Colonic mucosa (tissue), 4 donors: ENCODE data around the gene HUNK. TPM values are rescaled to one million over a fixed set of nuclear protein-coding genes. Genes with fewer than 3 reads are reported as not detected.

Experiments used
- DNase-seq: peaks from one replicate; pipeline ENCODE4 v3.0.0-alpha.2; 2020
- H3K27ac ChIP-seq: fragments of 200-600 bp; one replicate; pipeline ENCODE4 v1.8.0; 2021
- H3K27me3 ChIP-seq: fragments of 200-600 bp; one replicate; pipeline ENCODE4 v1.8.0; 2021
- H3K36me3 ChIP-seq: fragments of 200-600 bp; one replicate; pipeline ENCODE4 v1.8.0; 2021
- H3K4me1 ChIP-seq: fragments of 200-600 bp; one replicate; pipeline ENCODE4 v1.8.0; 2021; ENCODE audit warnings: mild to moderate bottlenecking
- H3K4me3 ChIP-seq: fragments of 200-600 bp; one replicate; pipeline ENCODE4 v1.8.0; 2021
- H3K9ac ChIP-seq, 2 donors: one replicate each; pipeline ENCODE4 v1.7.0; 2013; ENCODE audit warnings: control low read depth in 2 of 2, low read depth in 2 of 2, low read length in 2 of 2
- H3K9me3 ChIP-seq: fragments of 200-600 bp; one replicate; pipeline ENCODE4 v1.8.0; 2021
- CTCF ChIP-seq: fragments of 200-600 bp; IDR thresholded peaks from one replicate; pipeline ENCODE4 v1.8.0; 2022; ENCODE audit warnings: antibody characterized with exemption, mild to moderate bottlenecking
- intact Hi-C: fragments of 100-400 bp; cut with DNase I; formaldehyde crosslinking; loops from one replicate; pipeline ENCODE4 v1.14.1; 2022
- total RNA-seq, 2 donors: library from RNA; stranded (reverse); fragmentation: NEBNext Ultra II Directional in 1 of 2; extraction: Animal tissue kit (Norgen Biotek cat#: 25700) in 1 of 2; gene quantifications; one replicate each; pipeline ENCODE4 v1.2.1, GENCODE V29; 2021
- donor health status: healthy.
- donor health status: DM: no; HTN: no; CAD: no.
- donor health status: DM: no; HTN: no; CAD: no.

HUNK gene
- total RNA-seq, 2 donors from 2014 or later: 7.2 to 13.0 TPM

GRCh38 chr21:31882711-31883110, 9.9 kb downstream of the HUNK start:
- Histone ChIP-seq H3K27ac (no peak overlapping the region), H3K4me1 (no peaks in the 10 kb centered on the region), H3K9ac (no peak overlapping the region), H3K27me3 (no peaks in the 10 kb centered on the region), H3K36me3 (no peaks in the 10 kb centered on the region), H3K9me3 (no peaks in the 10 kb centered on the region), H3K4me3 (no peak overlapping the region)
- TF ChIP-seq CTCF: no peak
- intact Hi-C loops: no loop called here
- DNase-seq: no peak

- H3K9me3 ChIP-seq: no peaks in the 10 kb centered on the region
- no peak for DNase-seq
- H3K27me3 ChIP-seq: no peaks in the 10 kb centered on the region
- H3K4me1 ChIP-seq: no peaks in the 10 kb centered on the region
- no peak overlapping the region for H3K9ac ChIP-seq
- no peaks in the 10 kb centered on the region for H3K36me3 ChIP-seq
- TF ChIP-seq CTCF: no peak
- H3K27ac ChIP-seq: no peak overlapping the region
- intact Hi-C loops: no loop called here
- H3K4me3 ChIP-seq: no peak overlapping the region
Measured at GRCh38 chr21:31885146-31885545, 12.3 kb downstream of the HUNK start.

- TF ChIP-seq CTCF: no peak
- no peaks in the 10 kb centered on the region for H3K4me1 ChIP-seq
- no peak for DNase-seq
- H3K9ac ChIP-seq: no peak overlapping the region
- no peak overlapping the region for H3K27ac ChIP-seq
- no peaks in the 10 kb centered on the region for H3K9me3 ChIP-seq
- intact Hi-C loops: no loop called here
- H3K4me3 ChIP-seq: no peak overlapping the region
- no peaks in the 10 kb centered on the region for H3K36me3 ChIP-seq
- no peaks in the 10 kb centered on the region for H3K27me3 ChIP-seq
Measured at GRCh38 chr21:31886915-31887314, 14.1 kb downstream of the HUNK start.

GRCh38 chr21:31887391-31887841, 14.6 kb downstream of the HUNK start:
- Histone ChIP-seq H3K36me3 (no peaks in the 10 kb centered on the region), H3K9me3 (no peaks in the 10 kb centered on the region), H3K27ac (no peak overlapping the region), H3K9ac (no peak overlapping the region), H3K4me3 (no peak overlapping the region), H3K4me1 (no peaks in the 10 kb centered on the region), H3K27me3 (no peaks in the 10 kb centered on the region)
- no peak for TF ChIP-seq CTCF
- intact Hi-C loops: no loop called here
- no peak for DNase-seq

GRCh38 chr21:31888936-31889371, 16.1 kb downstream of the HUNK start:
- no peak overlapping the region for H3K9ac ChIP-seq
- no peak for DNase-seq

More at GRCh38 chr21:31888936-31889371, 16.1 kb downstream of the HUNK start:
- H3K27me3 ChIP-seq: no peaks in the 10 kb centered on the region
- no peak for TF ChIP-seq CTCF
- intact Hi-C loops: no loop called here
- no peaks in the 10 kb centered on the region for H3K4me1 ChIP-seq
- H3K4me3 ChIP-seq: no peak overlapping the region
- no peaks in the 10 kb centered on the region for H3K36me3 ChIP-seq
- no peaks in the 10 kb centered on the region for H3K9me3 ChIP-seq
- no peak overlapping the region for H3K27ac ChIP-seq
